Coronary artery (tissue), 2 donors: ENCODE measurements around the gene EXOC3L1.

ENCODE experiments used
- DNase-seq: peaks from one replicate; pipeline ENCODE4 v3.0.0-alpha.2; 2017; ENCODE audit warnings: low spot score
- H3K27ac ChIP-seq, 2 donors: fragments of 200-600 bp; sonication (generic); one replicate each; pipeline ENCODE4 v1.5.1; 2016 to 2019
- H3K4me3 ChIP-seq: fragments of 200-600 bp; sonication (generic); 2 replicates; pipeline ENCODE4 v1.5.1; 2016; ENCODE audit warnings: mild to moderate bottlenecking, moderate library complexity
- CTCF ChIP-seq: fragments of 200-600 bp; sonication (generic); IDR thresholded peaks from one replicate; pipeline ENCODE4 v1.5.1; 2019; ENCODE audit warnings: antibody characterized with exemption

EXOC3L1 gene

GRCh38 chr16:67144943-67145342 is 45.0 kb downstream of the EXOC3L1 start:
- no peak overlapping the region for H3K27ac ChIP-seq
- DNase-seq, result no peak
- TF ChIP-seq CTCF, result no peak
- no peak overlapping the region for H3K4me3 ChIP-seq

GRCh38 chr16:67142342-67142741 is 47.6 kb downstream of the EXOC3L1 start:
- H3K27ac ChIP-seq, result no peak overlapping the region
- TF ChIP-seq CTCF, result no peak
- DNase-seq, result no peak
- H3K4me3 ChIP-seq, result no peak overlapping the region

- no peak overlapping the region for H3K27ac ChIP-seq
- DNase-seq, result no peak
- H3K4me3 ChIP-seq, result no peak overlapping the region
- TF ChIP-seq CTCF, result no peak
These were observed 48.5 kb downstream of the EXOC3L1 start for GRCh38 chr16:67141391-67141790.

- no peak overlapping the region for H3K4me3 ChIP-seq
- TF ChIP-seq CTCF, result no peak
- H3K27ac ChIP-seq, result no peak overlapping the region
- DNase-seq, result no peak
These were observed 52.3 kb downstream of the EXOC3L1 start for GRCh38 chr16:67137605-67138004.
